Right lobe of liver (tissue), 6 donors: ENCODE results near the gene HRAS. TPM values are rescaled to one million over a fixed set of nuclear protein-coding genes. Genes with fewer than 3 reads are reported as not detected.

Experiments used
- ATAC-seq, 4 donors: fragments of 200-7000 bp; cut with Tn5 transposase; one replicate each; pipeline ENCODE4 v1.9.1; 2020; ENCODE audit warnings: mild to moderate bottlenecking in 4 of 4, moderate library complexity in 4 of 4
- DNase-seq, 3 donors: peaks; one replicate each; pipeline ENCODE4 v3.0.0-alpha.2; 2020
- H3K27ac ChIP-seq, 3 donors: fragments of 200-600 bp; one replicate each; pipeline ENCODE4 v1.8.0; 2022
- H3K27me3 ChIP-seq, 2 donors: fragments of 200-600 bp; one replicate each; pipeline ENCODE4 v1.8.0; 2022
- H3K36me3 ChIP-seq, 4 donors: fragments of 200-600 bp; sonication (generic) in 1 of 4; one replicate each; pipeline versions ENCODE4 v1.5.1 to v1.8.0; 2017 to 2022; ENCODE audit warnings: control low read depth in 1 of 4
- H3K4me1 ChIP-seq, 4 donors: fragments of 200-600 bp; sonication (generic) in 1 of 4; one replicate each; pipeline versions ENCODE4 v1.5.1 to v1.8.0; 2017 to 2022; ENCODE audit warnings: control low read depth in 1 of 4
- H3K4me3 ChIP-seq, 3 donors: fragments of 200-600 bp; one replicate each; pipeline ENCODE4 v1.8.0; 2022
- H3K9me3 ChIP-seq, 4 donors: fragments of 200-600 bp; sonication (generic) in 1 of 4; one replicate each; pipeline versions ENCODE4 v1.5.1 to v1.8.0; 2017 to 2022; ENCODE audit warnings: control low read depth in 1 of 4
- POLR2A ChIP-seq: fragments of 450-650 bp; IDR thresholded peaks from one replicate; pipeline ENCODE4 v1.6.1; 2017; ENCODE audit warnings: antibody characterized with exemption, mild to moderate bottlenecking
- WGBS: methylation state at CpG from one replicate; pipeline ENCODE4 v1.1.6; 2018; ENCODE audit warnings: low coverage, low lambda C conversion rate; ENCODE audit not compliant: insufficient coverage; ENCODE audit errors: missing lambda C conversion rate; 5-methylcytosine and 5-hydroxymethylcytosine counted together
- intact Hi-C, 2 donors: fragments of 100-400 bp; cut with DNase I; formaldehyde crosslinking; loops; one replicate each; pipeline versions ENCODE4 v1.11.2 to v1.14.1; 2022
- total RNA-seq, 6 experiments: library from RNA; depleted of rRNA in 2 of 6; stranded (reverse); fragments of >200 nt in 2 of 6; fragmentation: NEBNext Ultra II Directional in 3 of 6; extraction: Animal tissue kit (Norgen Biotek cat#: 25700) in 3 of 6; gene quantifications; one replicate each; pipeline versions ENCODE4 v1.1.0 to v1.2.4, GENCODE V29; 2016 to 2023
- TF ChIP-seq, protein P1 (sequence below), 4 donors: fragments of 200-600 bp in 3 of 4; fragments of 450-650 bp in 1 of 4; IDR thresholded peaks; one replicate each; pipeline versions ENCODE4 v1.5.1 to v1.8.0; 2016 to 2022; ENCODE audit warnings: antibody characterized with exemption in 4 of 4, mild to moderate bottlenecking in 2 of 4
- donor health status: DM: no; HTN: yes; CAD: no.
- donor health status: DM: no; HTN: no; CAD: no.
- donor health status: DM: no; HTN: no; CAD: no.
- donor health status: DM: no; HTN: yes; CAD: no.
- donor health status: DM: no; HTN: yes; CAD: no.

HRAS gene
- total RNA-seq, 6 experiments from 2014 or later, result 7.6 to 20.9 (median 14.8) TPM

DNA sequence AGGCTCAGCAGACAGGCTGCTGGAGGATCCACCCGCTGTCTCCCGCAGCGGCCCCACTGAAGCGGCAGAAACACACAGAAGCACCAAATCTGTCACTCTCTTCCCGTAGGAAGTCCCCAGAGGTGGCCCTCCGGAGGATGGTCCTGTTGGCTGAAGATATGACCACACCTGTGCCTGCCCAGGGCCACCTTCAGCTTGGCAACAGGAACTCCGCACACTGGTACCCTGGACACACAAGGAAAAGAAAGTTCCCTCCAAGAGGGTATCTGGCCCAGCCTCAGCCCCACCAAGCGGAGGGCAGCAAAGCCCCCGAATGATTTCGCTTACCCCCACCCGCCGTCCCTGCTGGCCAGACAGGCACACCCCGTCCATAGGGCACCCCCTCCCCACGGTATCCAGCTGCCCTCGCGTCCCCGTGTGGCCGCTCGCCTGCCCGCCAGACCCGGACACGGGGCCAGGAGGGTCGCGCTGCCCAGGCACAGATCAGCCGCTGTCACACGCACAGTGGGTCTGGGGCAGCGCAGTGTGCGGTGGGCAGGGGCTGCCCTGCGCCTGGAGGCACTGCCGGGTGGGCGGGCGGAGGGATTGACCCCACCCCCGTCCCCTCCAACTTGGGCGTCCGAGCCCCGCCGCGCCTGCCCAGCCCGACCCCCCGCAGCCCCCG lies 32.4 kb upstream of the HRAS start:
- H3K4me1 ChIP-seq, result peaks cover 0 to 25% (median 6%) of the 10 kb centered on the region in 4 donors
- DNase-seq, result peak in 2 of 3 donors; percentile 57 to 64
- H3K27me3 ChIP-seq, result no peaks in the 10 kb centered on the region
- H3K4me3 ChIP-seq, result peak overlapping the region; percentile 61 to 71 (median 68)
- peaks cover 0 to 4% (median 0%) of the 10 kb centered on the region in 4 donors for H3K36me3 ChIP-seq
- ATAC-seq, result peak in 2 of 4 donors; percentile 0 to 1
- no peaks in the 10 kb centered on the region for H3K9me3 ChIP-seq
- intact Hi-C loops, result no loop called here
- peak overlapping the region in 2 of 3 donors; percentile 56 to 79 for H3K27ac ChIP-seq
- TF ChIP-seq POLR2A, result no peak
- TF ChIP-seq, protein P1, sequence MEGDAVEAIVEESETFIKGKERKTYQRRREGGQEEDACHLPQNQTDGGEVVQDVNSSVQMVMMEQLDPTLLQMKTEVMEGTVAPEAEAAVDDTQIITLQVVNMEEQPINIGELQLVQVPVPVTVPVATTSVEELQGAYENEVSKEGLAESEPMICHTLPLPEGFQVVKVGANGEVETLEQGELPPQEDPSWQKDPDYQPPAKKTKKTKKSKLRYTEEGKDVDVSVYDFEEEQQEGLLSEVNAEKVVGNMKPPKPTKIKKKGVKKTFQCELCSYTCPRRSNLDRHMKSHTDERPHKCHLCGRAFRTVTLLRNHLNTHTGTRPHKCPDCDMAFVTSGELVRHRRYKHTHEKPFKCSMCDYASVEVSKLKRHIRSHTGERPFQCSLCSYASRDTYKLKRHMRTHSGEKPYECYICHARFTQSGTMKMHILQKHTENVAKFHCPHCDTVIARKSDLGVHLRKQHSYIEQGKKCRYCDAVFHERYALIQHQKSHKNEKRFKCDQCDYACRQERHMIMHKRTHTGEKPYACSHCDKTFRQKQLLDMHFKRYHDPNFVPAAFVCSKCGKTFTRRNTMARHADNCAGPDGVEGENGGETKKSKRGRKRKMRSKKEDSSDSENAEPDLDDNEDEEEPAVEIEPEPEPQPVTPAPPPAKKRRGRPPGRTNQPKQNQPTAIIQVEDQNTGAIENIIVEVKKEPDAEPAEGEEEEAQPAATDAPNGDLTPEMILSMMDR (IDR thresholded peaks at IDR 0.05), result no peak
- WGBS, result no CpG with 5 or more reads among the region's 41 CpGs

DNA sequence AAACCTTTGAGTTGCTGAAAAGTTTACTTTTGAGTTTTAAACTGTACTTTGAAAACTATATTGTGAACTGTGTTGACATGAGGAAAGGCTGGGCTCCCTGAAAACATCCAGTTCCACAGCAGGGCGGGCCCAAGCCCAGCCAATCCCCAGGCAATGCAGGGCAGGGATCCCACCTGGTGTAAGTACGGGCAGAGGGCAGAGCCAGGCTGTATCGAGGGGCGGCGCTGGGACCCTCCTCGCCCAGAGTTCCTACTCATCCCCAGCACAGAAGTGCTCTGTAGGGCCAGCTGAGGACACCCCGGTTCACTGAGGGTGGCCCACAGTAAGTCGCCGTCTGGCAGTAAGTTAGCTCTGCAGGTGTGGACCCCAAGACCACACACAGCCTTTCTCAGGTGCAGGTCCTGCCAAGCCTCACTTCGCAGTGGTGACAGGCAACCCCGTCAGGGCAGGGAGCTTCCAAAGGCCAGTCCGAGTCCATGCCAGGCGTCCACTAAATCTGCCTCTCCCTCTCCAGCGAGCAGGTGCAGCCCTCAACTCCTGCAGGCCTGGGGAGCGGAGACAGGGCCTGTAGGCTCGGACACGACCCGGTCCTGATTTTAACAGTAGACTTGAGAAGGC lies 31.7 kb upstream of the HRAS start:
- peaks cover 0 to 29% (median 10%) of the 10 kb centered on the region in 4 donors for H3K4me1 ChIP-seq
- peak in 2 of 3 donors; percentile 57 to 67 for DNase-seq
- WGBS, result no CpG with 5 or more reads among the region's 18 CpGs
- no peak for ATAC-seq
- no peaks in the 10 kb centered on the region for H3K9me3 ChIP-seq
- H3K27ac ChIP-seq, result peak overlapping the region in 1 of 3 donors; percentile 79
- intact Hi-C loops, result no loop called here
- H3K27me3 ChIP-seq, result no peaks in the 10 kb centered on the region
- H3K4me3 ChIP-seq, result peak overlapping the region in 2 of 3 donors; percentile 68 to 71
- TF ChIP-seq, protein P1 (IDR thresholded peaks at IDR 0.05), result no peak
- TF ChIP-seq POLR2A, result no peak
- H3K36me3 ChIP-seq, result peaks cover 0 to 6% (median 2%) of the 10 kb centered on the region in 4 donors

DNA sequence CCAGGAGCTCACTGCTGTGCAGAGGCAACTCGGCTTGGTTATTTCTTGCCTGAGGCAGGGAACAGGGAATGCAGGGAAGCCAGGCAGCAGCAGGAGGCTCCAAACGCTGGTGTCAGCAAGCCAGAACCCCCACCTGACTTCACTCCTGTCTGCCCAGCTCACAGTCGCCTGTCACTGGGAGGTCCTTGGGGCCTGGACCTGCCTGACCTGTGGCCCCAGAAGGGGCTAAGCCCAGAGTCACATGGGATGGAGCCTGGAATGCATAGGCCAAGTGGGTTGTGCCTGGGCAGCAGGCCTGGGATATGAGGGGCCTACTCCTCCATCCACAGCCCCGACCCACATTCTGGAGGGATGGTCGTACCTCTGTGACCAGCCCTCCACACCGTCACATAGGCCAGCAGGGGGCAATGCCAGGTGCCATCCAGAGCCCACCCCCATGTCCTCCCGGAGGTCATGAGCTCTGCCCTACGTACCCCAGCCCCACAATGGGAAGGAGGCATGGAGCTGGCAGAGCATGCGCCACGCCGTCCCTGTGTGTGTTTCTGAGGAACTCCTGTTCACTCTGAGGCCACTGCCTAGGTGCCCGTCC lies 30.6 kb upstream of the HRAS start:
- Histone ChIP-seq H3K36me3 (peaks cover 0 to 6% (median 2%) of the 10 kb centered on the region in 4 donors), H3K27ac (no peak overlapping the region), H3K27me3 (no peaks in the 10 kb centered on the region), H3K9me3 (no peaks in the 10 kb centered on the region), H3K4me3 (no peak overlapping the region), H3K4me1 (peaks cover 0 to 32% (median 11%) of the 10 kb centered on the region in 4 donors)
- TF ChIP-seq, protein P1 (IDR thresholded peaks at IDR 0.05), result no peak
- no peak for TF ChIP-seq POLR2A
- no CpG with 5 or more reads among the region's 12 CpGs for WGBS
- intact Hi-C loops, result no loop called here
- ATAC-seq (no peak), DNase-seq (no peak)

DNA sequence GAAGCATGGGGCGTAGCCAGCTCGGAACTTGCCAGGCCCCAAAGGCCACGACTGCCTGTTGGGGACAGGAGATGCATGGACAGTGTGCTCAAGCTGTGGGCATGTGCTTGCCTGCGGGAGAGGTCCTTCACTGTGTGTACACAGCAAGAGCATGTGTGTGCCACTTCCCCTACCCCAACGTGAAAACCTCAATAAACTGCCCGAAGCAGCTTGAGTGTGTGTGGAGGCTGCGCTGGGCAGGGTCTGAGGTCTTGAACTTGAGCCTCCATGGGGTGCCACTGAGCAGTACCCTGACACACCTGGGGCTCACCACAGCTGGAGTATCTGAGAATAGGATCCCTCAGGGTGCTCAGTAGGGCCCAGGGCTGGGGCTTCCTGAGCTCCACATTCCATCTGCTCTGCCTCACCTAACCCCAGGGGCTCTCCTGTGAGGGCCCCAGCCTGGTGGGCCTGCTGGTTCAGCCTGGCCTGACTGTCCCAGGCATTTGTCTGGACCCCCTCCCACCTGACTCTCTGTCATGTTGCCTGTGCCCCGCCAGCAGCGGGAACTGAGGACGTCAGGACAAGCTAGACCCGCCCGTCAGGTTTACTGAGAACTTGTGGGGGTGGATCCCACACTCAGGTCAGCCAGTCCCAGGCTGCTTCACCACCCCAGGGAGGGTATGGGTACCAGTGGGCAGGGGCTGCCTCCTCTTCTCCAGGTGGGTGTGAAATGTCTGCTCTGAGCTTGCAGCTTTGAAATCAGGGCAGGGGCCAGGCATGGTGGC lies 28.6 kb upstream of the HRAS start:
- DNase-seq, result no peak
- H3K36me3 ChIP-seq, result peaks cover 0 to 6% (median 2%) of the 10 kb centered on the region in 4 donors
- 78% methylated on average over 3 of the region's 12 CpGs for WGBS

More for the DNA sequence above, 28.6 kb upstream of the HRAS start:
- Histone ChIP-seq H3K27me3 (no peaks in the 10 kb centered on the region), H3K27ac (no peak overlapping the region), H3K9me3 (no peaks in the 10 kb centered on the region), H3K4me3 (no peak overlapping the region), H3K4me1 (peaks cover 0 to 34% (median 13%) of the 10 kb centered on the region in 4 donors)
- intact Hi-C loops, result no loop called here
- no peak for ATAC-seq
- TF ChIP-seq, protein P1 (IDR thresholded peaks at IDR 0.05), result no peak
- TF ChIP-seq POLR2A, result no peak
